Psoas muscle (tissue), 8 donors: ENCODE measurements around the gene BUB1B. TPM values are rescaled to one million over a fixed set of nuclear protein-coding genes. Genes with fewer than 3 reads are reported as not detected.
A peak's percentile ranks its signal among the peaks of the same experiment; 100 is the strongest.
"Not testable (repeated sequence)": the region's sequence is repeated elsewhere in the genome, so short reads cannot be mapped to it uniquely, and the experiment has no call there.

ENCODE experiments used
- ATAC-seq, 4 donors: fragments of 200-7000 bp; cut with Tn5 transposase; one replicate each; pipeline ENCODE4 v1.9.1; 2020; ENCODE audit warnings: moderate library complexity in 3 of 4, mild to moderate bottlenecking in 2 of 4
- DNase-seq, 2 donors: peaks; one replicate each; pipeline ENCODE4 v3.0.0-alpha.2; 2020
- H3K27ac ChIP-seq: fragments of 200-600 bp; one replicate; pipeline ENCODE4 v1.8.0; 2022
- H3K27me3 ChIP-seq, 3 donors: fragments of 200-600 bp in 1 of 3; one replicate each; pipeline versions ENCODE4 v1.6.1 to v1.8.0; 2013 to 2022; ENCODE audit warnings: low read length in 2 of 3, mild to moderate bottlenecking in 2 of 3, moderate library complexity in 1 of 3; ENCODE audit not compliant: insufficient read depth in 3 of 3
- H3K36me3 ChIP-seq, 2 donors: fragments of 200-600 bp in 1 of 2; one replicate each; pipeline versions ENCODE4 v1.6.1 to v1.8.0; 2013 to 2022; ENCODE audit warnings: low read depth in 1 of 2, mild to moderate bottlenecking in 1 of 2, moderate library complexity in 1 of 2; ENCODE audit not compliant: insufficient read depth in 1 of 2
- H3K4me1 ChIP-seq: fragments of 200-600 bp; one replicate; pipeline ENCODE4 v1.8.0; 2022
- H3K4me3 ChIP-seq: fragments of 200-600 bp; one replicate; pipeline ENCODE4 v1.8.0; 2022; ENCODE audit warnings: mild to moderate bottlenecking
- H3K9me3 ChIP-seq: fragments of 200-600 bp; one replicate; pipeline ENCODE4 v1.8.0; 2022
- WGBS, 3 donors: extraction: QIAGEN DNeasy Blood & Tissue Kit; methylation state at CpG; one replicate each; pipeline versions ENCODE4 v1.1.6 to v1.1.7; 2013; 5-methylcytosine and 5-hydroxymethylcytosine counted together
- intact Hi-C, 2 donors: fragments of 100-400 bp; cut with DNase I; formaldehyde crosslinking; loops; one replicate each; pipeline versions ENCODE4 v1.11.0 to v1.14.2; 2022
- polyA plus RNA-seq, 3 donors: library from polyadenylated mRNA; stranded (reverse); fragments of 200-250 nt; gene quantifications; one replicate each; pipeline ENCODE4 v1.2.3, GENCODE V29; 2013
- total RNA-seq, 4 donors: library from RNA; stranded (reverse); fragmentation: NEBNext Ultra II Directional in 2 of 4; extraction: Animal tissue kit (Norgen Biotek cat#: 25700) in 2 of 4; gene quantifications; one replicate each; pipeline versions ENCODE4 v1.2.1 to v1.2.4, GENCODE V29; 2021 to 2023
- TF ChIP-seq, protein P1 (sequence below): fragments of 200-600 bp; IDR thresholded peaks from one replicate; pipeline ENCODE4 v1.8.0; 2022; ENCODE audit warnings: antibody characterized with exemption
- donor health status: healthy with polysubstance abuse.
- donor health status: DM: no; HTN: no; CAD: no; lungs with moderate emphysema.
- donor health status: Bipolar disorder and iron deficiency.
- donor health status: healthy.
- donor health status: DM: yes; HTN: yes; CAD: no.
- donor health status: DM: no; HTN: no; CAD: no.
- donor health status: DM: no; HTN: no; CAD: no.
- donor health status: DM: yes; HTN: yes; CAD: no.

BUB1B gene
- total and polyA plus RNA-seq, 7 donors = 0.10 to 1.0 (median 0.56) TPM; not detected in 3

DNA sequence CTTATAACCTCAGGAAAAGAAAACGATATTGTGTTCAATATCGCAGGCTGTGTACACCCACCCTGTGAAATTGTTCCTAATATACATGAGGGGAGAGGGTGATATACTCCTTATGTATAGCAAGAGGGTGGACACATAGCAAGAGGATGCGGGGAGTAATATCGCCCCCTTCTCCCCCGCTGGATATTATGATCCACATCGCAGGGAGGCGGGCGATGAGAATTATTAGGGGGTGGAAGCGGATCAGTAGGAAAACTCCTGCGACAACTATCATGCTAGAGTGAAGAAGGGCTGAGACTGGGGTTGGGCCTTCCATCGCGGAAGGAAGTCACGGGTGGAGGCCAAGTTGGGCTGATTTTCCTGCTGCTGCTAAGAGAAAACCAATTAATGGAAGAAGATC is 27.3 kb upstream of the BUB1B start:
- H3K9me3 ChIP-seq = no peaks in the 10 kb centered on the region
- 87 to 92% (median 90%) methylated on average over 13 of the region's 13 CpGs for WGBS, 3 donors
- H3K4me3 ChIP-seq = no peak overlapping the region
- no peak overlapping the region for H3K27ac ChIP-seq
- H3K4me1 ChIP-seq = no peaks in the 10 kb centered on the region
- H3K27me3 ChIP-seq = no peaks in the 10 kb centered on the region
- H3K36me3 ChIP-seq = no peaks in the 10 kb centered on the region
- intact Hi-C loops = no loop called here
- DNase-seq = no peak
- ATAC-seq = no peak
- TF ChIP-seq, protein P1, sequence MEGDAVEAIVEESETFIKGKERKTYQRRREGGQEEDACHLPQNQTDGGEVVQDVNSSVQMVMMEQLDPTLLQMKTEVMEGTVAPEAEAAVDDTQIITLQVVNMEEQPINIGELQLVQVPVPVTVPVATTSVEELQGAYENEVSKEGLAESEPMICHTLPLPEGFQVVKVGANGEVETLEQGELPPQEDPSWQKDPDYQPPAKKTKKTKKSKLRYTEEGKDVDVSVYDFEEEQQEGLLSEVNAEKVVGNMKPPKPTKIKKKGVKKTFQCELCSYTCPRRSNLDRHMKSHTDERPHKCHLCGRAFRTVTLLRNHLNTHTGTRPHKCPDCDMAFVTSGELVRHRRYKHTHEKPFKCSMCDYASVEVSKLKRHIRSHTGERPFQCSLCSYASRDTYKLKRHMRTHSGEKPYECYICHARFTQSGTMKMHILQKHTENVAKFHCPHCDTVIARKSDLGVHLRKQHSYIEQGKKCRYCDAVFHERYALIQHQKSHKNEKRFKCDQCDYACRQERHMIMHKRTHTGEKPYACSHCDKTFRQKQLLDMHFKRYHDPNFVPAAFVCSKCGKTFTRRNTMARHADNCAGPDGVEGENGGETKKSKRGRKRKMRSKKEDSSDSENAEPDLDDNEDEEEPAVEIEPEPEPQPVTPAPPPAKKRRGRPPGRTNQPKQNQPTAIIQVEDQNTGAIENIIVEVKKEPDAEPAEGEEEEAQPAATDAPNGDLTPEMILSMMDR = no peak

DNA sequence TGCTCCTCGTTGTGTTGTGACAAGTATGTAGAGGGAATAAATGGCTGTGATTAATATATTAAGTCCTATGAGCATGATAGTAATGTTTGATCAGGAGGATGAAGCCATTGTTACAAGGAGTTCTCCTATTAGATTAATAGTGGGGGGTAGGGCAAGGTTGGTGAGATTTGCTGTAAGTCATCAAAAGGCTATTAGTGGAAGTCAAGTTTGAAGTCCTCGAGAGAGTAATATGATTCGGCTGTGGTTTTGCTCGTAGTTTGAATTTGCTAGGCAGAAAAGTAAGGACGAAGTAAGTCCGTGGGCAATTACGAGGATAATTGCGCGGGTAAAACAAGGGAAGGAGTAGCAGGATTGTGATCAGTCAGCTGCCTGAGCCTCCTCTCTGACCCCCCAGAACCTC is 26.0 kb upstream of the BUB1B start:
- 56 to 62% (median 61%) methylated on average over 9 of the region's 9 CpGs for WGBS, 3 donors
- Histone ChIP-seq H3K9me3 (no peaks in the 10 kb centered on the region), H3K36me3 (no peaks in the 10 kb centered on the region), H3K27me3 (no peaks in the 10 kb centered on the region), H3K4me3 (no peak overlapping the region), H3K27ac (no peak overlapping the region), H3K4me1 (no peaks in the 10 kb centered on the region)
- intact Hi-C loops = no loop called here
- ATAC-seq (no peak), DNase-seq (no peak)
- TF ChIP-seq, protein P1 = no peak

DNA sequence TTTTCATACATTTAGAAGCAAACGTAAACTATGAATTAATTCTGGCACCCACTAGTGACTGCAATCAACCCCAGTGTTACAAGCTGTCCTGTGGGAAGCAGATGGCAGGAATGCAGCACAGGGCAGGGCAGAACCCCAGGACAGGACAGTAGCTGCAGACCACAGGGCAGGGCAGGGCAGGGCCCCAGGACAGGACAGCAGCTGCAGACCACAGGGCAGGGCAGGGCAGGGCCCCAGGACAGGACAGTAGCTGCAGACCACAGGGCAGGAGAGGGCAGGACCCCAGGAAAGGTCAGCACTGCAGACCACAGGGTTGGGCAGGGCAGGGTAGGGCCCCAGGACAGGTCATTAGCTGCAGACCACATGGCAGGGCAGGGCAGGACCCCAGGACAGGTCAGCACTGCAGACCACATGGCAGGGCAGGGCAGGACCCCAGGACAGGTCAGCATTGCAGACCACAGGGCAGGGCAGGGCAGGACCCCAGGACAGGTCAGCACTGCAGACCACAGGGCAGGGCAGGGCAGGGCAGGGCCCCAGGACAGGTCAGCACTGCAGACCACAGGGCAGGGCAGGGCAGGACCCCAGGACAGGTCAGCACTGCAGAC is 24.9 kb upstream of the BUB1B start:
- H3K27me3 ChIP-seq, intact Hi-C loops, ATAC-seq, H3K4me3 ChIP-seq, DNase-seq, H3K4me1 ChIP-seq, H3K36me3 ChIP-seq, H3K27ac ChIP-seq, H3K9me3 ChIP-seq: not testable (repeated sequence)
- WGBS, 3 donors = 71 to 92% (median 72%) methylated on average over 1 of the region's 1 CpG

DNA sequence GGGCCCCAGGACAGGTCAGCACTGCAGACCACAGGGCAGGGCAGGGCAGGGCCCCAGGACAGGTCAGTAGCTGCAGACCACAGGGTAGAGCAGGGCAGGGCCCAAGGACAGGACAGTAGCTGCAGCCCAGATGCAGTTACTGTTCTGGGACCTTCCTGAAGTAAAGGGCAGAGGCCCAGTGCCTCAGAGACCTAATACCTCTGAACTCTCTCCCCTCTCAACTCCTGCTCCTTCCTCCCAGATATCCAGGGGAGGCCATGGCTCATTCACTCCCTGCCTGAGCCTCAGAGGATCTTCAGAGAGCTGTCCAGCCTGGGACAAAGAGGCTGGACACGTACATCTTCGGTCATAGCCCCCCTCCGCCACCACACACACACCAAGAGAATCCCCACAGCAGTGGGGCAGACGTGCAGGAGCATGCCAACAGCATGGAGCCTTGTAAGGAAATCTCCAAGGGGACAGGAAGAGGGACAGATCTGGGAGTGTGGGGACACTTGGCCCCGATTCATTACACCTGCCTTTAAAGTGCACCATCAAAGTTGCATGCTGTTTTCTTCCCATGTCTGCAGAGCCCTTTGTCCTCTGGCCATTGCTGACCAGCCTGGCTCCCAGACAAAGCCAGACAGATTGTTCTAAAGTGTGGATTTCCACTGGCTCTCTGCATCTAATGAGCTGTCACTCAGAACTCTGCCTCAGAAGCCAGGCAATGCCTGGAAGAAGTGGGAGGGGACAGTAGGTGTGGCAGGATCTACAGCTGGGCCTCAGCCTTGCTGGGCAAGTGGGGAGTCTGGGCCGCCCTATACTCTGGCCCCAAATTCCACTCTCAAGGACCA is 24.2 kb upstream of the BUB1B start:
- WGBS, 3 donors = 88 to 89% (median 89%) methylated on average over 6 of the region's 6 CpGs
- H3K4me3 ChIP-seq = no peak overlapping the region
- DNase-seq (no peak), ATAC-seq (no peak)
- intact Hi-C loops = no loop called here
- H3K27ac ChIP-seq = no peak overlapping the region
- H3K4me1 ChIP-seq = no peaks in the 10 kb centered on the region
- H3K9me3 ChIP-seq = no peaks in the 10 kb centered on the region
- no peaks in the 10 kb centered on the region for H3K36me3 ChIP-seq
- no peaks in the 10 kb centered on the region for H3K27me3 ChIP-seq
- TF ChIP-seq, protein P1 = no peak

DNA sequence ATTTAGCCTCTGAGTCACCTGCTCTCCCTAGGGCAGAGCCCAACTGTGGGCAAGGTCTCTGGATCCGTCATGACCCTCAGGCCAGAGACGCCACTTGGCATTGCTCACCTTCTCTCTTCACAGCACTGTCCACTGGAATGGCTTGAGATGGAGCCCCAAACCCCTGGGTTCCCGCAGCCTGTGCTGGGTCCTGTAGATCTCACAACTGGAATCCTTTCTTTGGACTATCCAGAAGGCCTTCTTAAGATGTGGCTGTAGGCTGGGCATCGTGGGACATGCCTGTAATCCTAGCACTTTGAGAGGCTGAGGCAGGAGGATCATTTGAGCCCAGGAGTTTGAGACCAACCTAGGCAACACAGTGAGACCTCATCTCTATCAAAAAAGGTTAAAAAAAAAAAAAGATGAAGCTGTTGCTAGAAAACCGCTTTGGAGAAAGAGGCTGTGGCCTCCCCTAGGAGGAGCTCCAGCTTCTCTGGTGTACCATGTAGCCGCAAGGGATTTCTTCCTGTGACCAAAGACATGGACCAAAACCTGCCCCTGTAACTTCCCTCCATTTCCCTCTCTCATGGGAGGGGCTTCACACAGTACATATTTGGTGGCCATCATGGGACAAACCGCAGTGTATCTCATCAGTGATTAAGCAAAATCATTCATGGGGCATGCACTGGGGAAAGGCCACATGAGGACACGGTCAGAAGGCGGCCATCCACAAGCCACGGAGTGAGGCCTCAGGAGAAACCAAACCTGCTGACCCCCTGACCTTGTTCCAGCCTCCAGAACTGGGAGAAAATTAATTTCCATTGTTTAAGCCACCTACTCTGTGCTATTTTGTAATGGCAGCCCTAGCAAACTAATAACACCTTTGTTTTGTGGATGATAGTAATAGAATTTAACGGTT is 23.3 kb upstream of the BUB1B start:
- intact Hi-C loops = no loop called here

DNA sequence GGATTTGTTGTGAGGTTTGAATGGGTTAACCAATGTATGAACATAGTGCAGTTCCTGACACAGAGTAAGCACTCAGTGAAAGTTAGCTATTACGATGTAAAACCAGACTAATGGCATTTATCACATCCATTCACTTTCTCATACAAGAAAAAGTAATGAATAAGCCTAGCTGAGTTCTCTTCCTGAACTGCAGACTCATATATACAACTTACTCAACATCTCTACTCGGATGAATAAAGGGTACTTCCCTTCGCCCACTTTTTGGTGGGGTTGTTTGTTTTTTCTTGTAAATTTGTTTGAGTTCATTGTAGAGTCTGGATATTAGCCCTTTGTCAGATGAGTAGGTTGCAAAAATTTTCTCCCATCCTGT is 22.7 kb upstream of the BUB1B start:
- H3K27me3 ChIP-seq, DNase-seq, intact Hi-C loops, H3K36me3 ChIP-seq, H3K4me1 ChIP-seq, H3K4me3 ChIP-seq, ATAC-seq, H3K27ac ChIP-seq, H3K9me3 ChIP-seq: not testable (repeated sequence)
- WGBS, 3 donors = 53 to 75% (median 59%) methylated on average over 3 of the region's 3 CpGs

More for the DNA sequence above, 23.3 kb upstream of the BUB1B start:
- DNase-seq = no peak
- TF ChIP-seq, protein P1 = no peak
- no peaks in the 10 kb centered on the region for H3K9me3 ChIP-seq
- H3K27me3 ChIP-seq = no peaks in the 10 kb centered on the region
- H3K4me3 ChIP-seq = no peak overlapping the region
- no peaks in the 10 kb centered on the region for H3K36me3 ChIP-seq
- H3K4me1 ChIP-seq = no peaks in the 10 kb centered on the region
- 90 to 92% (median 91%) methylated on average over 11 of the region's 11 CpGs for WGBS, 3 donors
- no peak overlapping the region for H3K27ac ChIP-seq
- peak in 1 of 4 donors; percentile 22 for ATAC-seq
